Kidney (tissue), 14 donors: ENCODE results near the gene TOMM40. TPM values are rescaled to one million over a fixed set of nuclear protein-coding genes. Genes with fewer than 3 reads are reported as not detected.
A peak's percentile ranks its signal among the peaks of the same experiment; 100 is the strongest.
"Not testable (repeated sequence)": the region's sequence is repeated elsewhere in the genome, so short reads cannot be mapped to it uniquely, and the experiment has no call there.

Experiments used
- DNase-seq, 5 donors: peaks; one replicate each; pipeline ENCODE4 v3.0.0-alpha.2; 2013 to 2020
- FAIRE-seq: peaks from 2 replicates; lab custom pipeline; 2012; peaks lifted over from hg19 to GRCh38; lab: Jason Lieb, UNC
- H3K27ac ChIP-seq, 2 donors: one replicate each; pipeline ENCODE4 v1.7.0; 2013; ENCODE audit warnings: low read depth in 2 of 2, low read length in 2 of 2, inconsistent platforms in 1 of 2
- H3K27me3 ChIP-seq: one replicate; pipeline ENCODE4 v1.7.1; 2013; ENCODE audit warnings: low read length, inconsistent platforms; ENCODE audit not compliant: control insufficient read depth, insufficient read depth
- H3K36me3 ChIP-seq, 3 donors: one replicate each; pipeline versions ENCODE4 v1.7.0 to v1.7.1; 2013; ENCODE audit warnings: low read length in 3 of 3, control low read depth in 1 of 3, inconsistent platforms in 1 of 3; ENCODE audit not compliant: insufficient read depth in 3 of 3, control insufficient read depth in 2 of 3
- H3K4me1 ChIP-seq, 3 donors: one replicate each; pipeline versions ENCODE4 v1.7.0 to v1.7.1; 2013; ENCODE audit warnings: low read length in 3 of 3, inconsistent platforms in 1 of 3, low read depth in 1 of 3; ENCODE audit not compliant: control insufficient read depth in 2 of 3, insufficient read depth in 2 of 3
- H3K4me3 ChIP-seq, 3 donors: one replicate each; pipeline versions ENCODE4 v1.7.0 to v1.8.1; 2013; ENCODE audit warnings: low read length in 3 of 3, control low read depth in 1 of 3, inconsistent platforms in 1 of 3
- H3K9ac ChIP-seq, 3 donors: one replicate each; pipeline versions ENCODE4 v1.7.0 to v1.7.1; 2013; ENCODE audit warnings: low read length in 3 of 3, control low read depth in 1 of 3, inconsistent platforms in 1 of 3
- H3K9me3 ChIP-seq, 3 donors: one replicate each; pipeline versions ENCODE4 v1.7.0 to v1.7.1; 2013; ENCODE audit warnings: low read length in 3 of 3, control low read depth in 1 of 3, inconsistent platforms in 1 of 3; ENCODE audit not compliant: control insufficient read depth in 2 of 3, insufficient read depth in 1 of 3
- intact Hi-C: fragments of 100-400 bp; cut with DNase I; formaldehyde crosslinking; loops from one replicate; pipeline ENCODE4 v1.11.1; 2022
- polyA plus RNA-seq: library from polyadenylated mRNA; stranded (reverse); fragments of 350-450 nt; fragmentation: Illumina TruSeq; extraction: RNeasy Lipid Tissue Mini Kit (QIAGEN cat#74804); gene quantifications from one replicate; pipeline ENCODE4 v1.2.3, GENCODE V29; 2014; ENCODE audit warnings: low read depth, low replicate concordance; ENCODE audit not compliant: insufficient read depth
- total RNA-seq: library from RNA; stranded (reverse); fragmentation: NEBNext Ultra II Directional; extraction: Animal tissue kit (Norgen Biotek cat#: 25700); gene quantifications from one replicate; pipeline ENCODE4 v1.2.1, GENCODE V29; 2021
- TF ChIP-seq, protein P1 (sequence below): IDR thresholded peaks from 3 replicates; pipeline ENCODE4 v1.5.1; 2012; ENCODE audit warnings: mild to moderate bottlenecking, moderate library complexity, borderline replicate concordance; ENCODE audit not compliant: insufficient read depth; ENCODE audit errors: extremely low read depth
- donor health status: control.
- donor health status: control.
- donor health status: control.
- donor health status: control.
- donor health status: control.
- donor health status: DM: yes; HTN: yes; CAD: no.
- donor health status: Normal renal cell carcinoma (clear cell type).

The TOMM40 gene
- total and polyA plus RNA-seq, 2 donors from 2014 or later: 45.4 to 51.5 TPM

GRCh38 chr19:44879309-44880065 lies 11.6 kb upstream of the TOMM40 start:
- TF ChIP-seq, protein P1, sequence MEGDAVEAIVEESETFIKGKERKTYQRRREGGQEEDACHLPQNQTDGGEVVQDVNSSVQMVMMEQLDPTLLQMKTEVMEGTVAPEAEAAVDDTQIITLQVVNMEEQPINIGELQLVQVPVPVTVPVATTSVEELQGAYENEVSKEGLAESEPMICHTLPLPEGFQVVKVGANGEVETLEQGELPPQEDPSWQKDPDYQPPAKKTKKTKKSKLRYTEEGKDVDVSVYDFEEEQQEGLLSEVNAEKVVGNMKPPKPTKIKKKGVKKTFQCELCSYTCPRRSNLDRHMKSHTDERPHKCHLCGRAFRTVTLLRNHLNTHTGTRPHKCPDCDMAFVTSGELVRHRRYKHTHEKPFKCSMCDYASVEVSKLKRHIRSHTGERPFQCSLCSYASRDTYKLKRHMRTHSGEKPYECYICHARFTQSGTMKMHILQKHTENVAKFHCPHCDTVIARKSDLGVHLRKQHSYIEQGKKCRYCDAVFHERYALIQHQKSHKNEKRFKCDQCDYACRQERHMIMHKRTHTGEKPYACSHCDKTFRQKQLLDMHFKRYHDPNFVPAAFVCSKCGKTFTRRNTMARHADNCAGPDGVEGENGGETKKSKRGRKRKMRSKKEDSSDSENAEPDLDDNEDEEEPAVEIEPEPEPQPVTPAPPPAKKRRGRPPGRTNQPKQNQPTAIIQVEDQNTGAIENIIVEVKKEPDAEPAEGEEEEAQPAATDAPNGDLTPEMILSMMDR: no peak
- peaks cover 4 to 25% (median 21%) of the 10 kb centered on the region in 3 donors for H3K36me3 ChIP-seq
- H3K27ac ChIP-seq: no peak overlapping the region
- H3K4me3 ChIP-seq: no peak overlapping the region
- peaks cover 0 to 2% (median 0%) of the 10 kb centered on the region in 3 donors for H3K4me1 ChIP-seq
- peak in 3 of 5 donors; percentile 54 to 74 (median 73) for DNase-seq
- no peaks in the 10 kb centered on the region for H3K27me3 ChIP-seq
- no peak overlapping the region for H3K9ac ChIP-seq
- no peak for FAIRE-seq
- H3K9me3 ChIP-seq: no peaks in the 10 kb centered on the region
- intact Hi-C loops: no loop called here

GRCh38 chr19:44882063-44882462 lies 9.0 kb upstream of the TOMM40 start:
- Histone ChIP-seq H3K4me1 (peaks cover 0 to 2% (median 0%) of the 10 kb centered on the region in 3 donors), H3K27ac (no peak overlapping the region), H3K4me3 (no peak overlapping the region), H3K27me3 (no peaks in the 10 kb centered on the region), H3K36me3 (peaks cover 0 to 4% (median 0%) of the 10 kb centered on the region in 3 donors), H3K9ac (no peak overlapping the region), H3K9me3 (no peaks in the 10 kb centered on the region)
- intact Hi-C loops: no loop called here
- TF ChIP-seq, protein P1: no peak
- no peak for FAIRE-seq
- no peak for DNase-seq

DNA sequence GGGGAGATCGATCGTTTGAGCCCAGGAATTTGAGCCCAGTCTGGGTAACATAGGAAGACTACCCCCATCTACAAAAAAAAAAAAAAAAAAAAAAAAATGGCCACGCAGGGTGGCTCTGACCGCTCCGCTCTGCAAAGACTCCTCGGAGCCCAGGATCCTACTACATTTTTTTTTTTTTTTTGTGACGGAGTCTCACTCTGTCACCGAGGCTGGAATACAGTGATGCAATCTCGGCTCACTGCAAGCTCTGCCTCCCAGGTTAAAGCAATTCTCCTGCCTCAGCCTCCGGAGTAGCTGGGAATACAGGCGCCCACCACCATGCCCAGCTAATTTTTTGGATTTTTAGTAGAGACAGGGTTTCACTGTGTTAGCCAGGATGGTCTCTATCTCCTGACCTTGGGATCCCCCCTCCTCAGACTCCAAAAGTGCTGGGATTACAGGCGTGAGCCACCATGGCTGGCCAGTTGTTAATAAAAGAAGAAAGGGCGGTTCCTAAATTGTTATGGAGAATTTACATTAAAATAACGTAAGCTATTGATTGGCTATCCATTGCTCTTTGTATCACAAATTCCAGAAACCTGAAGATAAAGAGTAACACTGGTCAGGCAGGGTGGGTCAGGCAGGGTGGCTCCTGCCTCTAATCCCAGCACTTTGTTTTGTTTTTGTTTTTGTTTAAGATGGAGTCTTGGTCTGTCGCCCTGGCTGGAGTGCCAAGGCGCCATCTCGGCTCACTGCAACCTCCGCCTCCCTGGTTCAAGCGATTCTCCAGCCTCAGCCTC lies 8.2 kb upstream of the TOMM40 start:
- H3K9me3 ChIP-seq, H3K9ac ChIP-seq, H3K27ac ChIP-seq, H3K4me1 ChIP-seq, DNase-seq, FAIRE-seq, intact Hi-C loops, H3K27me3 ChIP-seq, H3K36me3 ChIP-seq, H3K4me3 ChIP-seq: not testable (repeated sequence)

- H3K27me3 ChIP-seq: no peaks in the 10 kb centered on the region
- H3K9ac ChIP-seq: no peak overlapping the region
- TF ChIP-seq, protein P1: no peak
- no peak overlapping the region for H3K4me3 ChIP-seq
- no peaks in the 10 kb centered on the region for H3K9me3 ChIP-seq
- no peak overlapping the region for H3K27ac ChIP-seq
- intact Hi-C loops: no loop called here
- FAIRE-seq: no peak
- peaks cover 0 to 2% (median 0%) of the 10 kb centered on the region in 3 donors for H3K4me1 ChIP-seq
- peaks cover 4 to 7% (median 7%) of the 10 kb centered on the region in 3 donors for H3K36me3 ChIP-seq
- DNase-seq: no peak
Measured at GRCh38 chr19:44883922-44884321, 7.1 kb upstream of the TOMM40 start.
